GM12865 (cell line): Measurements from ENCODE around the gene PID1.

Experiments used
- DNase-seq: peaks from one replicate; pipeline ENCODE4 v3.0.0; 2010; ENCODE audit warnings: low read depth
- H3K4me3 ChIP-seq: 2 replicates; pipeline ENCODE4 v1.5.1; 2011; ENCODE audit warnings: mild to moderate bottlenecking, low read depth, low read length, control low read depth
- CTCF ChIP-seq: IDR thresholded peaks from 2 replicates; pipeline ENCODE4 v1.5.1; 2011; ENCODE audit warnings: low read length, control low read depth, low read depth, inconsistent platforms; ENCODE audit not compliant: insufficient read depth; ENCODE audit errors: missing control alignments

Gene PID1

GRCh38 chr2:229048134-229048533 is 223.0 kb downstream of the PID1 start:
- TF ChIP-seq CTCF = no peak
- DNase-seq = no peak
- H3K4me3 ChIP-seq = no peak overlapping the region

- no peak overlapping the region for H3K4me3 ChIP-seq
- no peak for TF ChIP-seq CTCF
- DNase-seq = no peak
Measured at GRCh38 chr2:229045671-229046070, 225.4 kb downstream of the PID1 start.

- no peak for DNase-seq
- TF ChIP-seq CTCF = no peak
- H3K4me3 ChIP-seq = no peak overlapping the region
Measured at GRCh38 chr2:229044581-229044980, 226.5 kb downstream of the PID1 start.

GRCh38 chr2:229043681-229044080 is 227.4 kb downstream of the PID1 start:
- no peak for TF ChIP-seq CTCF

GRCh38 chr2:229042349-229042748 is 228.7 kb downstream of the PID1 start:
- no peak overlapping the region for H3K4me3 ChIP-seq
- DNase-seq = no peak
- no peak for TF ChIP-seq CTCF

More at GRCh38 chr2:229043681-229044080, 227.4 kb downstream of the PID1 start:
- no peak for DNase-seq
- no peak overlapping the region for H3K4me3 ChIP-seq

GRCh38 chr2:229041691-229042090 is 229.4 kb downstream of the PID1 start:
- no peak for DNase-seq
- H3K4me3 ChIP-seq = no peak overlapping the region
- no peak for TF ChIP-seq CTCF

GRCh38 chr2:229037621-229038020 is 233.5 kb downstream of the PID1 start:
- no peak for TF ChIP-seq CTCF
- DNase-seq = no peak
- H3K4me3 ChIP-seq = no peak overlapping the region
